Testis (tissue), 3 donors: Measurements from ENCODE around the gene STAT2. TPM values are rescaled to one million over a fixed set of nuclear protein-coding genes. Genes with fewer than 3 reads are reported as not detected.

Experiments
- DNase-seq: peaks from one replicate; pipeline ENCODE4 v3.0.0-alpha.2; 2019
- H3K27ac ChIP-seq, 2 donors: fragments of 200-600 bp; sonication (generic); one replicate each; pipeline ENCODE4 v1.5.1; 2019
- H3K27me3 ChIP-seq: fragments of 200-600 bp; sonication (generic); one replicate; pipeline ENCODE4 v1.5.1; 2019
- H3K36me3 ChIP-seq: fragments of 200-600 bp; sonication (generic); one replicate; pipeline ENCODE4 v1.5.1; 2017; ENCODE audit warnings: low read depth; ENCODE audit errors: missing control alignments
- H3K4me1 ChIP-seq: fragments of 200-600 bp; sonication (generic); one replicate; pipeline ENCODE4 v1.5.1; 2019
- H3K4me3 ChIP-seq, 2 donors: fragments of 200-600 bp; sonication (generic); one replicate each; pipeline ENCODE4 v1.5.1; 2017 to 2019
- H3K9me3 ChIP-seq: fragments of 200-600 bp; sonication (generic); one replicate; pipeline ENCODE4 v1.5.1; 2017
- CTCF ChIP-seq, 3 experiments: fragments of 450-650 bp in 2 of 3; fragments of 200-600 bp in 1 of 3; sonication (generic) in 1 of 3; IDR thresholded peaks; one replicate each; pipeline ENCODE4 v1.5.1; 2016 to 2019; ENCODE audit warnings: antibody characterized with exemption in 3 of 3, mild to moderate bottlenecking in 2 of 3, moderate library complexity in 1 of 3
- POLR2A ChIP-seq: fragments of 450-650 bp; IDR thresholded peaks from one replicate; pipeline ENCODE4 v1.6.1; 2017; ENCODE audit warnings: antibody characterized with exemption, mild to moderate bottlenecking, moderate library complexity
- WGBS, 2 donors: methylation state at CpG; one replicate each; pipeline ENCODE4 v1.1.5; 2018; 5-methylcytosine and 5-hydroxymethylcytosine counted together
- intact Hi-C: fragments of 100-400 bp; cut with DNase I; formaldehyde crosslinking; loops from one replicate; pipeline ENCODE4 v1.15.1; 2023; ENCODE audit warnings: low total_unique reads
- polyA plus RNA-seq: library from polyadenylated mRNA; stranded (reverse); fragments of 350-450 nt; fragmentation: Illumina TruSeq; extraction: RNeasy Lipid Tissue Mini Kit (QIAGEN cat#74804); gene quantifications from one replicate; pipeline ENCODE4 v1.2.3, GENCODE V29; 2014; ENCODE audit warnings: low read depth, low replicate concordance; ENCODE audit not compliant: insufficient read depth
- total RNA-seq, 2 donors: library from RNA; depleted of rRNA; stranded (reverse); fragments of >200 nt; gene quantifications; one replicate each; pipeline ENCODE4 v1.2.3, GENCODE V29; 2016

STAT2 gene
- total and polyA plus RNA-seq, 3 donors from 2014 or later: 57.0 to 122 (median 110) TPM

- H3K27me3 ChIP-seq: no peaks in the 10 kb centered on the region
- H3K4me1 ChIP-seq: no peaks in the 10 kb centered on the region
- no peaks in the 10 kb centered on the region for H3K36me3 ChIP-seq
- no peak overlapping the region for H3K4me3 ChIP-seq
- no peaks in the 10 kb centered on the region for H3K9me3 ChIP-seq
- intact Hi-C loops: no loop called here
- WGBS, 2 donors: 90 to 96% methylated on average over 1 of the region's 1 CpG
- no peak for DNase-seq
- no peak for TF ChIP-seq CTCF (IDR thresholded peaks at IDR 0.05)
- TF ChIP-seq POLR2A: no peak
- H3K27ac ChIP-seq: no peak overlapping the region
These were observed 26.0 kb upstream of the STAT2 start for GRCh38 chr12:56385873-56386272.

- TF ChIP-seq POLR2A: no peak
- TF ChIP-seq CTCF (IDR thresholded peaks at IDR 0.05): no peak
- WGBS, 2 donors: 92 to 96% methylated on average over 16 of the region's 16 CpGs
These were observed 22.7 kb upstream of the STAT2 start for GRCh38 chr12:56382611-56383010.

GRCh38 chr12:56377989-56378316, 18.0 kb upstream of the STAT2 start:
- no peak overlapping the region for H3K27ac ChIP-seq
- no peaks in the 10 kb centered on the region for H3K9me3 ChIP-seq
- H3K36me3 ChIP-seq: no peaks in the 10 kb centered on the region
- intact Hi-C loops: no loop called here
- no peaks in the 10 kb centered on the region for H3K4me1 ChIP-seq
- 37 to 41% methylated on average over 1 of the region's 1 CpG for WGBS, 2 donors
- H3K27me3 ChIP-seq: no peaks in the 10 kb centered on the region
- no peak overlapping the region for H3K4me3 ChIP-seq
- DNase-seq: no peak
- TF ChIP-seq POLR2A: no peak
- no peak for TF ChIP-seq CTCF (IDR thresholded peaks at IDR 0.05)

More at GRCh38 chr12:56382611-56383010, 22.7 kb upstream of the STAT2 start:
- Histone ChIP-seq H3K27me3 (no peaks in the 10 kb centered on the region), H3K36me3 (no peaks in the 10 kb centered on the region), H3K9me3 (no peaks in the 10 kb centered on the region), H3K27ac (no peak overlapping the region), H3K4me1 (no peaks in the 10 kb centered on the region), H3K4me3 (no peak overlapping the region)
- no peak for DNase-seq
- intact Hi-C loops: no loop called here

GRCh38 chr12:56377310-56377988, 17.5 kb upstream of the STAT2 start:
- no peak for TF ChIP-seq POLR2A
- TF ChIP-seq CTCF (IDR thresholded peaks at IDR 0.05): no peak
- Histone ChIP-seq H3K4me1 (no peaks in the 10 kb centered on the region), H3K27ac (no peak overlapping the region), H3K27me3 (no peaks in the 10 kb centered on the region), H3K4me3 (no peak overlapping the region), H3K9me3 (no peaks in the 10 kb centered on the region), H3K36me3 (no peaks in the 10 kb centered on the region)
- DNase-seq: no peak
- WGBS, 2 donors: 69 to 79% methylated on average over 4 of the region's 4 CpGs
- intact Hi-C loops: no loop called here
